Suprapubic skin (tissue), 3 donors: ENCODE data around the gene SLC12A5.

Source experiments
- CTCF ChIP-seq, 2 donors: fragments of 200-600 bp in 1 of 2; fragments of 450-650 bp in 1 of 2; sonication (generic) in 1 of 2; IDR thresholded peaks; one replicate each; pipeline ENCODE4 v1.5.1; 2016 to 2019; ENCODE audit warnings: antibody characterized with exemption in 2 of 2, mild to moderate bottlenecking in 1 of 2, moderate library complexity in 1 of 2
- EP300 ChIP-seq: sonication (generic); formaldehyde crosslinking; IDR thresholded peaks from one replicate; pipeline ENCODE4 v1.6.1; 2017; ENCODE audit warnings: antibody characterized with exemption
- POLR2A ChIP-seq, 2 donors: fragments of 450-650 bp; IDR thresholded peaks; one replicate each; pipeline ENCODE4 v1.6.1; 2017; ENCODE audit warnings: antibody characterized with exemption in 2 of 2, mild to moderate bottlenecking in 2 of 2, moderate library complexity in 2 of 2

- TF ChIP-seq POLR2A (IDR thresholded peaks at IDR 0.05) (no peak), CTCF (IDR thresholded peaks at IDR 0.05) (no peak), EP300 (no peak)
These were observed 20.2 kb downstream of the SLC12A5 start for GRCh38 chr20:46049190-46049589.
